Thymus (tissue), 2 donors: ENCODE data around the gene LPIN1. TPM values are rescaled to one million over a fixed set of nuclear protein-coding genes. Genes with fewer than 3 reads are reported as not detected.

Source experiments
- polyA plus RNA-seq: library from polyadenylated mRNA; stranded (reverse); fragments of 200-250 nt; gene quantifications from one replicate; pipeline ENCODE4 v1.2.3, GENCODE V29; 2013
- total RNA-seq: library from RNA; stranded (reverse); fragments of 120-200 nt; gene quantifications from one replicate; pipeline ENCODE4 v1.2.4, GENCODE V29; 2013
- donor health status: healthy.

The LPIN1 gene
- total and polyA plus RNA-seq, 2 donors: 15.6 to 46.6 TPM

Other genes with a start within 250 kb of the LPIN1 start
- 0.24 TPM for gene GREB1, start 212.6 kb upstream of the LPIN1 start, total RNA-seq
- 0.43 TPM for gene GREB1, start 212.6 kb upstream of the LPIN1 start, polyA plus RNA-seq
- not detected for gene NTSR2, start 76.4 kb upstream of the LPIN1 start, total RNA-seq
- gene NTSR2, start 76.4 kb upstream of the LPIN1 start, polyA plus RNA-seq: 0.07 TPM